SK-N-SH (cell line): Measurements from ENCODE around the gene TNFSF15.

Experiments used
- CTCF ChIP-seq: fragments of 200-600 bp; sonication (generic); IDR thresholded peaks from 2 replicates; pipeline ENCODE4 v1.6.1; 2017; ENCODE audit warnings: antibody characterized with exemption, mild to moderate bottlenecking, moderate library complexity
- FOXM1 ChIP-seq: IDR thresholded peaks from 2 replicates; pipeline ENCODE4 v1.4.0; 2012; ENCODE audit warnings: low read depth, mild to moderate bottlenecking
- NFIC ChIP-seq: IDR thresholded peaks from 2 replicates; pipeline ENCODE4 v1.4.0; 2012; ENCODE audit warnings: borderline replicate concordance
- POLR2AphosphoS5 ChIP-seq: IDR thresholded peaks from 2 replicates; pipeline ENCODE4 v1.6.1; 2012; ENCODE audit warnings: low read depth, low read length
- YY1 ChIP-seq: IDR thresholded peaks from 2 replicates; pipeline ENCODE4 v1.4.0; 2012; ENCODE audit warnings: low read depth, mild to moderate bottlenecking

- no peak for TF ChIP-seq POLR2AphosphoS5
- no peak for TF ChIP-seq NFIC
- no peak for TF ChIP-seq FOXM1
- TF ChIP-seq CTCF = no peak
- no peak for TF ChIP-seq YY1
These were observed 16.8 kb downstream of the TNFSF15 start for GRCh38 chr9:114789006-114789405.
